ENCODE results near the gene CLSTN3. TPM values are rescaled to one million over a fixed set of nuclear protein-coding genes. Genes with fewer than 3 reads are reported as not detected.

CLSTN3 gene
- total RNA-seq, 1 experiment from 2014 or later = 34.6 TPM

DNA sequence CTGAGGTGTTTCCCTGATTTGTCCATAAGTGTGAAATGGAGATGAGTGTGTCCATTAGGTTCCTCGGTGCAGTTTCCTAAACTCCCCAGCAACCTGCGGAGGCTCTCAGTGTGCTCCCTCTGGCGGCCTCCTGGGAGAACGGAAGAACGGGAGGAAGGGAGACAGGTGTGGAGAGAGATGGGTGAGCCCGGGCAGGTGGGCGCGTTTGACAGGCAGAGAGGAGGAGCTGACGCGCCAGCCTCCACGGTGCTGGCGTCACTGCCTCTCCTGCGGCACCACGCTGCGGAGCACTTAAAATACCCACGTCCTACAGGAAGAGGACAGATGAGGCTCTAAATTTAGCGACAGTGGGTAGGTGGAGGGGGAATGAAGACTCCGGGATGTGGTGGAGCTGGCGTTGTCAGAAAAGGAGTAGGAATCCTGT, 32.5 kb downstream of the CLSTN3 start:
- peak; percentile 68 for DNase-seq (ENCODE audit: unreplicated experiment)
- no peaks in the 10 kb centered on the region for H3K27me3 Mint-ChIP-seq (ENCODE audit: insufficient read depth, unreplicated experiment)
- no peak overlapping the region for H3K4me3 Mint-ChIP-seq (ENCODE audit: unreplicated experiment)
- peaks cover 6% of the 10 kb centered on the region for H3K36me3 Mint-ChIP-seq (ENCODE audit: insufficient read depth, unreplicated experiment)
- no TSS peak for BruUV-seq (replicated peaks)
- TF ChIP-seq, protein P1, sequence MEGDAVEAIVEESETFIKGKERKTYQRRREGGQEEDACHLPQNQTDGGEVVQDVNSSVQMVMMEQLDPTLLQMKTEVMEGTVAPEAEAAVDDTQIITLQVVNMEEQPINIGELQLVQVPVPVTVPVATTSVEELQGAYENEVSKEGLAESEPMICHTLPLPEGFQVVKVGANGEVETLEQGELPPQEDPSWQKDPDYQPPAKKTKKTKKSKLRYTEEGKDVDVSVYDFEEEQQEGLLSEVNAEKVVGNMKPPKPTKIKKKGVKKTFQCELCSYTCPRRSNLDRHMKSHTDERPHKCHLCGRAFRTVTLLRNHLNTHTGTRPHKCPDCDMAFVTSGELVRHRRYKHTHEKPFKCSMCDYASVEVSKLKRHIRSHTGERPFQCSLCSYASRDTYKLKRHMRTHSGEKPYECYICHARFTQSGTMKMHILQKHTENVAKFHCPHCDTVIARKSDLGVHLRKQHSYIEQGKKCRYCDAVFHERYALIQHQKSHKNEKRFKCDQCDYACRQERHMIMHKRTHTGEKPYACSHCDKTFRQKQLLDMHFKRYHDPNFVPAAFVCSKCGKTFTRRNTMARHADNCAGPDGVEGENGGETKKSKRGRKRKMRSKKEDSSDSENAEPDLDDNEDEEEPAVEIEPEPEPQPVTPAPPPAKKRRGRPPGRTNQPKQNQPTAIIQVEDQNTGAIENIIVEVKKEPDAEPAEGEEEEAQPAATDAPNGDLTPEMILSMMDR (IDR thresholded peaks at IDR 0.05; ENCODE audit: unreplicated experiment) = peak; percentile 25
- H3K4me1 Mint-ChIP-seq (ENCODE audit: insufficient read depth, unreplicated experiment) = peaks cover 26% of the 10 kb centered on the region
- H3K9me3 Mint-ChIP-seq (ENCODE audit: unreplicated experiment) = peaks cover 9% of the 10 kb centered on the region
- CTCF ChIA-PET = interaction anchor here (0.6 to 7.3 kb wide), 20 partner anchors 9 to 103 kb away, joined by 3 to 67 read pairs (median 4); partner anchors contain the start of genes C1RL and PEX5
- intact Hi-C loops (cut with micrococcal nuclease) = loop anchor here (2.0 kb wide), 1 partner anchor 26 kb away; the partner anchor contains the start of gene PEX5
- H3K27ac Mint-ChIP-seq (ENCODE audit: low read depth, unreplicated experiment) = no peak overlapping the region
- POLR2A ChIA-PET = interaction anchor here (0.6 to 2.7 kb wide), 4 partner anchors 27 to 318 kb away, joined by 3 to 7 read pairs (median 4); partner anchors contain the start of gene PEX5

DNA sequence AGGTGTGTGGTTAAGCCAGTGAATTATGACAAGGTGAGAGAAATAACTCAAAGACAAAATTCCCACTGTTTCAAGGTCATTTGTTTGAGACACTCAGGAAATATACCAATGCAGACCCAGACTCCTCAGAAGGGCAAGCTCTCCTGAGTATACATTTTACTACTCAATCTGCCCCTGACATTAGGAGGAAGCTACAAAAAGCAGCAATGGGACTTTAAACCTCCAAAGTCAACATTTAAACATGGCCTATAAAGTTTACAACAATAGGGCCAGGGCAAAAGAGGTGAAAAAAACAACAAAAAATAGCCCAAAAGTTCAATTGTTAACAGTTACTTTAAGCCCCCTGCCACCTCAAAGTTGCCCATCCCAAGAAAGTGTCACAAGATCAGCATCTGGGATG, 39.8 kb downstream of the CLSTN3 start:
- H3K27ac Mint-ChIP-seq (ENCODE audit: low read depth, unreplicated experiment) = no peak overlapping the region
- DNase-seq (ENCODE audit: unreplicated experiment) = no peak
- no TSS peak for BruUV-seq (replicated peaks)
- intact Hi-C loops (cut with micrococcal nuclease) = no loop called here
- TF ChIP-seq, protein P1 (IDR thresholded peaks at IDR 0.05; ENCODE audit: unreplicated experiment) = no peak
- no peaks in the 10 kb centered on the region for H3K36me3 Mint-ChIP-seq (ENCODE audit: insufficient read depth, unreplicated experiment)
- POLR2A ChIA-PET = interaction anchor here (1.4 kb wide), 1 partner anchor 9 kb away, joined by 5 read pairs; no protein-coding TSS in a partner anchor
- no peaks in the 10 kb centered on the region for H3K4me1 Mint-ChIP-seq (ENCODE audit: insufficient read depth, unreplicated experiment)
- H3K4me3 Mint-ChIP-seq (ENCODE audit: unreplicated experiment) = no peak overlapping the region
- H3K9me3 Mint-ChIP-seq (ENCODE audit: unreplicated experiment) = peaks cover 30% of the 10 kb centered on the region
- CTCF ChIA-PET = interaction anchor here (0.7 to 2.8 kb wide), 5 partner anchors 9 to 27 kb away, joined by 3 to 8 read pairs (median 4); partner anchors contain the start of gene PEX5
- no peaks in the 10 kb centered on the region for H3K27me3 Mint-ChIP-seq (ENCODE audit: insufficient read depth, unreplicated experiment)

DNA sequence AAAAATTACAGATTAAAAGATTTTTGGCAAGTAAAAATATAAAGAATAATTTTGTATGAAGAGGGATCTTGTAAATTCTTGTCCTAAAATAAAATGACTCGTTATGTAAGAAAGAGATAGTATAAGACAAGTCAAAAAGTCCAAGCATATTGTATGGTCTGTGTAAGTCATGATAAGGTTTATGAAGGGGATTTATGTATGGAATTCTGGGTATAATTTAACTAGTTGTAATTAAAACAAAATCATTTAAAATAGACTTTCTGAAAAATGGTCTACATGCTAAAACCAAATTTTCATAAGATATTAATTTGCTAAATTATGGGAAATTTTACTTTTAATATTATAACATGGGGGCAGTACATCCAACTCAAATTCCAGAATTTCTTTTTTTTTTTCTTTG, 41.7 kb downstream of the CLSTN3 start:
- intact Hi-C loops (cut with micrococcal nuclease) = no loop called here
- no peak overlapping the region for H3K4me3 Mint-ChIP-seq (ENCODE audit: unreplicated experiment)
- CTCF ChIA-PET = interaction anchor here (1.0 to 2.9 kb wide), 2 partner anchors 7 to 79 kb away, joined by 3 to 8 read pairs; no protein-coding TSS in a partner anchor
- peaks cover 8% of the 10 kb centered on the region for H3K4me1 Mint-ChIP-seq (ENCODE audit: insufficient read depth, unreplicated experiment)
- H3K9me3 Mint-ChIP-seq (ENCODE audit: unreplicated experiment) = peaks cover 37% of the 10 kb centered on the region
- no TSS peak for BruUV-seq (replicated peaks)
- POLR2A ChIA-PET = no interaction called here
- TF ChIP-seq, protein P1 (IDR thresholded peaks at IDR 0.05; ENCODE audit: unreplicated experiment) = no peak
- H3K36me3 Mint-ChIP-seq (ENCODE audit: insufficient read depth, unreplicated experiment) = no peaks in the 10 kb centered on the region
- no peak for DNase-seq (ENCODE audit: unreplicated experiment)
- H3K27me3 Mint-ChIP-seq (ENCODE audit: insufficient read depth, unreplicated experiment) = no peaks in the 10 kb centered on the region
- H3K27ac Mint-ChIP-seq (ENCODE audit: low read depth, unreplicated experiment) = no peak overlapping the region

DNA sequence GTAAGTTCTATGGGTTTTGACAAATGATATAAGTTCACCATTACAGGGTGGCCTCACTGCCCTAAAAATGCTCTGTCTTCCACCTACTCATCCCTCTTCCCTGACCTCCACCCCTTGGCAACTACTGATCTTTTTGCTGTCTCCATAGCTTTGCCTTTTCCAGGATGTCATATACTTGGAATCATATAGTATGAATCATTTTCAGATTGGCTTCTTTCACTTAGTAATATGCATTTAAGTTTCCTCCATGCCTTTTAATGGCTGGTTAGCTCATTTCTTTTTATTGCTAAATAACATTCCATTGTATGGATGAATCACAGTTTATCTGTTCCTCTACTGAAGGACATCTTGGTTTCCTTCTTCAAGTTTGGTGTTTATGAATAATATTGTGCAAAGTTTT, 45.3 kb downstream of the CLSTN3 start:
- H3K36me3 Mint-ChIP-seq (ENCODE audit: insufficient read depth, unreplicated experiment) = no peaks in the 10 kb centered on the region
- peak; percentile 16 for DNase-seq (ENCODE audit: unreplicated experiment)
- POLR2A ChIA-PET = interaction anchor here (0.7 to 1.3 kb wide), 2 partner anchors 11 to 14 kb away, joined by 3 read pairs; no protein-coding TSS in a partner anchor
- H3K27me3 Mint-ChIP-seq (ENCODE audit: insufficient read depth, unreplicated experiment) = no peaks in the 10 kb centered on the region
- intact Hi-C loops (cut with micrococcal nuclease) = no loop called here
- TF ChIP-seq, protein P1 (IDR thresholded peaks at IDR 0.05; ENCODE audit: unreplicated experiment) = no peak
- H3K4me3 Mint-ChIP-seq (ENCODE audit: unreplicated experiment) = no peak overlapping the region
- peaks cover 8% of the 10 kb centered on the region for H3K4me1 Mint-ChIP-seq (ENCODE audit: insufficient read depth, unreplicated experiment)
- no TSS peak for BruUV-seq (replicated peaks)
- CTCF ChIA-PET = interaction anchor here (0.7 to 2.3 kb wide), 7 partner anchors 13 to 35 kb away, joined by 3 to 13 read pairs (median 4); no protein-coding TSS in a partner anchor
- H3K9me3 Mint-ChIP-seq (ENCODE audit: unreplicated experiment) = peaks cover 22% of the 10 kb centered on the region
- no peak overlapping the region for H3K27ac Mint-ChIP-seq (ENCODE audit: low read depth, unreplicated experiment)

Data from MCF 10A (cell line).